HG02852 (cell line): ENCODE results near the gene DDX23.
"Not testable (repeated sequence)": the region's sequence is repeated elsewhere in the genome, so short reads cannot be mapped to it uniquely, and the experiment has no call there.

Experiments
- ATAC-seq: cut with Tn5 transposase; IDR thresholded peaks from one replicate; pipeline ENCODE4 v1.9.1; 2021; ENCODE audit warnings: mild to moderate bottlenecking, moderate library complexity; ENCODE audit not compliant: unreplicated experiment

The DDX23 gene

GRCh38 chr12:48851883-48852733 lies at the start of gene DDX23:
Gene DDX23, minus strand, starts transcription at chr12:48852163. Its CDS starts 6,381 bp downstream, at chr12:48845782.
- peak; percentile 94 for ATAC-seq

DNA sequence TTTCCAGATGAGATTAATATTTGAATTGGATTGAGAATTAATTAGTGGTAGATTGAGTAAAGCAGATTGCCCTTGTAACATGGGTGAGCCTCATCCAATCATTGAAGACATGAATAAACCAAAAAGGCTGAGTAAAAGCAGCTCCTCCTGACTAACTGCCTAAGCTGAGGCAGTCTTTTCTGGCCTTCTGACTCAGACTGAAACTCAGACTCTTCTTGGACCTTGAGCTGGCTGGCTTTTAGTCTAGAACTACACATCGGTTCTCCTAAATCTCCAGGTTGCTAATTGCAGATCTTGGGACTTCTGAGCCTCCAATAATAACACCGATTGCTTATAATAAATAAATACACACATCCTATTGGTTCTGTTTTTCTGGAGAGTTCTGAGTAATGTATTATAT lies 49.3 kb upstream of the DDX23 start:
- peak; percentile 52 for ATAC-seq

DNA sequence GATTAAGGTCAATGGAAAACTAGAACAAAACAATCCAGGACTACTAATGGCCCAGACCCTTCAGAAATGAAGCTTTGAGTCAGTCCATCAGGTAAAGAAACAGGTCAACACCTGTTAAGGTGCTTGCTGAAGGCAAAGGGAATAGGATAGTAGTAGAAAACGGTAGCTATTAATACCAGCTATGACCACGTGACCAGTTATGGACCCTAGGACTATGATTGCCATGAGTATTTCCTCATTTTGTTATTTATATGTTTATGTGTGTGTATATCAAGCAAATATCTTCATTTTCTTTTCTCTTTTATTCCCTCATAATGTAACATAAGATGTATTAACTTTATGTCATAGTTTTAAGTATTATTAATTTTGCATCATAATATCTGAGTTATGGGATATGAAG lies 47.7 kb upstream of the DDX23 start:
- ATAC-seq = no peak

- ATAC-seq = no peak
Observed at GRCh38 chr12:48894271-48894670, 42.3 kb upstream of the DDX23 start.

DNA sequence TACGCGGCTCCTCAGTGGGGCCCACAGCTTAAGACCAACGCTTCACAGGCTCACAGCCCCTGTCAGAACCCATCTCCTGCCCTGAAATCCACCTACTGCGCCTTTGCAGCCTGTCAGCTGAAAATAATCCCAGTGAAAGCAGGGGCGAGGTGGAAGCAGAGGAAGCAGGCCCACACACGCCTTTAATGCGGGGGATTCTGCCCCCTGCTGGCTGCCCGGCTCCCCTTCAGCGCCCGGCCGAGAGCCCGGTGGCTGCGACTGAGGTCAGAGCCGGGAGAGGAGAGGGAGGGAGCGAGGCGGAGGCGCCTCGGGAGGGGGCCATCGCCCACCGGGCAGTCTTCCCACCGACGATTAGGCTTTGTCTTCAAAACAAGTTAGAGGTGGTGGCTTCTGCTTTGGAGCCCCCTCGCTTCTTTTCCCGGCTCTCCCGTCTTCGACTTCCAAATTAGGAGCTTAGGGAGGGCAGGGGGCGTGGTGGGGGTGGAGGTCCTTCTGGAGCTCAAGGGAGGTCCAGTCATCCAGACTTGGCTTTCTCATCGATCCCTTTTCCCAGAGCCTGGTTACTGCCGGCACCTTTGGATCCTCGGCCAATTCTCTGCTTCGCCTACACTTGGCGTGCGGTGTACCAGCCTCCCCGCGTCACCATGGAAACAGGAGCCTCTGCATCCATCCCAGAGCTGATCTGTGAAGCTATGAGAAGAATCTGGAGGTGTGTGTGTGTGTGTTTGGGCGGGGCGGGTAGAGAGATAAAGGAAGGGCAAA lies 38.9 kb upstream of the DDX23 start:
- ATAC-seq = peak; percentile 60

GRCh38 chr12:48889679-48890078 lies 37.7 kb upstream of the DDX23 start:
- ATAC-seq = no peak

GRCh38 chr12:48883305-48884161 lies 31.6 kb upstream of the DDX23 start:
- no peak for ATAC-seq

GRCh38 chr12:48882972-48883304 lies 31.0 kb upstream of the DDX23 start:
- no peak for ATAC-seq

DNA sequence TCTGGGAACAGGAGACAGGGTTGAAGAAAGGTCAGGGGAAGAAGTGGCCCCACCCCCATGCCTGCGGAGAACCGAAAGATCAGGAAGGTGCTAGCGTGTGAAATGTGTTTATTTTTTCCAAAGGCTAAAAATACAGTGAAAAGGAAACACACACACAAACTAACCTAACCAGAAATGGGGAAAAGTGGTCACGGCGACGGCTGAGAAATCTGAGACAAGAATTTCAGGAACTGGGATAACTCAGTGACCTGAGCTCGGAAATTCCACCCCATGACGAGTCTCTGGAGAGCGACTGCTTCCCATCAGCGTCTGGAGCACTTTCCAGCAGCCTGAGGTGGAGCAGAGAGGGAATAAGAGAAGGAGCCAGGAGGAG lies 30.3 kb upstream of the DDX23 start:
- no peak for ATAC-seq

DNA sequence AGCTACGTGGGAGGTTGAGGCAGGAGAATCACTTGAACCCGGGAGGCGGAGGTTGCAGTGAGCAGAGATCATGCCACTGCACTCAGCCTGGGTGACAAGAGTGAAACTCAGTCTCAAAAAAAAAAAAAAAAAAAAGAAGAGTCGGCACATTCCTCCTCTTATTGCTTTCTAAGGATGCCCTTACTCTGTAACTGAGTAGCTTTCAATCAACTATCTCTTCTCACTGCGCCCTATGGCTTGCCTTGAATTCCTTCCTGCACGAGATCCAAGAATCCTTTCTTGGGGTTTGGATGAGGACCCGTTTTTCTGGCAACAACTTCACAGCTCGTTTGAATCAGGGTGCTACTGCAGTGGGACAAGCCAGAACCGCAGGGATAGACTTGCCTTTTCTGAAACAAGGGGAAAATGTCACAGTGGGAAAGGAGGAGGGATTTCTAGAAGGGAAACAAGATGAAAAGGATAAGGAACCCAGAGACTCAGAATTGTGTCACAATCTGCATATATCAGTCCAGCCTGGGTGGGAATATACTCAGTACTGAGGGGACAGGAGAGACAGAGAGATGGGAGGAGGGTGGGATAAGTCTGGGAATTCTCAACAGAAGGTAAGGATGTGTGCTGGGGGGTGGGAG lies 29.8 kb upstream of the DDX23 start:
- ATAC-seq = no peak

DNA sequence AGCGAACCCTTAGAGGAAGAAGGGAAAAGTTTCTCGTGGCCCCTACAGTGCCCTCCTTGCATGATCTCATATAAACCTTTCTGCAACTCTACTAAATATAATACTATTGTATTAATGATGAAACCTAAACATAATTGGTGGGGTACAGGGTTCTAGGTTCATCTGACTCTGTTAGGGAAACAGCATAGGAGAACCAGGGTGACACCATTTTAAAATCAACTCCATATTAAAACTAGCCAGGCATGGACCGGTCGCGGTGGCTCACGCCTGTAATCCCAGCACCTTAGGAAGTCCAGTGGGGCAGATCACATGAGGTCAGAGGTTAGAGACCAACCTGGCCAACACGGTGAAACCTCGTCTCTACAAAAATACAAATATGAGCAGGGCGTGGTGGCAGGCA lies 28.7 kb upstream of the DDX23 start:
- ATAC-seq = no peak

GRCh38 chr12:48878548-48878947 lies 26.6 kb upstream of the DDX23 start:
- ATAC-seq = no peak

- no peak for ATAC-seq
Observed at GRCh38 chr12:48875944-48876515, 24.1 kb upstream of the DDX23 start.

- ATAC-seq = not testable (repeated sequence)
Observed at GRCh38 chr12:48873534-48873933, 21.6 kb upstream of the DDX23 start.

- no peak for ATAC-seq
Observed at GRCh38 chr12:48873096-48873495, 21.1 kb upstream of the DDX23 start.

GRCh38 chr12:48869191-48869590 lies 17.2 kb upstream of the DDX23 start:
- ATAC-seq = no peak

DNA sequence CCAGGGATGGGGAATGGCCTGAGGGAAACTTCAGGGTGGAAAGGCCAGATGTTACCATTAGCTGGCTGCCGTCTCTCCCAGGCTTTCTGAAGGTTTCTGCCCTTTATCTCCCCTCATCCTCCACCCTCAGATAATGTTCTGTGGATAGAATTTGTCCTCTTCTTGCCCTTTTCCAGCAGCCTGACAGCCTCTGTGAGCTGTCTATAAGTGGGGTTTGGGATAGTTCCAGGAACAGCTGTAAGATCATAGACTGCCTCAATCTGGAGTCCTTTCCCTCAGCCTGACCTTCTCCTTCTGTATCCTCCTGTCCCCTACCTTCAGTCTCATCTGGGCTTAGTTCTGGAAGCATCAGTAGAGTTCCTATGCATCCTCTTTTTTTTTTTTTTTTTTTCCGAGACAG lies 16.5 kb upstream of the DDX23 start:
- ATAC-seq = no peak

- no peak for ATAC-seq
Observed at GRCh38 chr12:48866052-48866711, 14.2 kb upstream of the DDX23 start.

DNA sequence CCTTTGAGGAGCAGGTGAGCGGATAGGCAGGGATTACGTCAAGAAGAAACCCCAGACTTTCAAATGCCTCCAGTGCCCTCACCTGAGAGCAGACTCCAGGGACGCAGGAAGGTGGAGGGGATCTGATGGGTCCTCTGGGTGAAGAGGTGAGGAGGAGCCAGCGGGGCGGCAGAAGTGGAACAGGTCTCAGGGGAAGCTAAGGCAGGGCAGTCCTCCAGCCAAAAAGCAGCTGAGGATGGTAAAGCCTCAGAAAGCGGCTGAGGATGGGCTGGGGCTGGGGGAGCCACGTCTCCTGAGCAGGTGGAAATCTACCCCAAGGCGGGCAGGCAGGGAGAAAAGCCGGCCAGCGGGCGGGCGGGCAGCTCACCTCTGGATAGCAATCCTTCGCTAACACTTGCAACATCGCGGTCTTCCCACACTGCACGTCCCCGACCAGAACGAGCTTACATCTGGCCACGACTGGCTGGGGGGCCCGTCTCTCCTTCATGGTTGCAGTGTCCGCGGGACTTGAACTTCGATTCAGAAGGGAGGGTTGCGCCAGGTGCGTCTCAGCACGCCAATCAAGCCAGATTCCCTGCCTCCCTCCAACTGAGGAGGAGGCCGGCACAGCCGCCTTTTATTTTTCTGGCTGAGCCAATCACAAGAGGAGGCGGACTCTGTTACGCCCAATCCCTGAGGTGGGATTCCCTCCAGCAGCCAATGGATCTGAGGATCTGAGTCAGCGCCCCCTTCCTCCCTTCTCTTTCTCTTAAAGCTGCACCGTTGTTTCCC lies 13.5 kb upstream of the DDX23 start, which contains the start of gene RND1:
RND1 (minus strand) TSS at position 590 of the 771 bp plus-strand sequence; CDS start at position 487, 103 bp downstream.
- ATAC-seq = peak; percentile 92
